ENCODE data around the gene SNX18.

DNA sequence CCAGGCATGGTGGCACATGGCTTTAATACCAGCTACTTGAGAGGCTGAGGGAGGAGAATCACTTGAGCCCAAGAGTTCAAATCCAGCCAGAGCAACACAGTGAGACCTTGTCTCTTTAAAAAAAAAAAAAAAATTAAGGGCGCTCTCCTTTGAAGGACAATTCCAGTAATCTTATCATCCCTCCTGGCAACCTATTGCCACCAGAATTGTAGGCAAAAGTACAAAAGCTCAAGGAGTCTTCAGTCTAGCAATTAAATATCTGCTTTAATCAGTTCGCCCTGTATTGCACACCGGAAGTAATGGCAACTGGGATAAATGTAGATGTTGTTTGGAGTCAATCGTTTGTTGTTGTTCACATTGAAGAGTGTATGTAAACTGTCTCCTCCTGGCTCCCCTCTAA, 7.7 kb downstream of the SNX18 start:
- TF ChIP-seq CREB1 (IDR thresholded peaks at IDR 0.05; ENCODE audit: low read depth) (no peak), MAX (IDR thresholded peaks at IDR 0.05) (no peak), YY1 (IDR thresholded peaks at IDR 0.05; ENCODE audit: low read depth) (no peak), CEBPB (IDR thresholded peaks at IDR 0.05) (no peak), EP300 (IDR thresholded peaks at IDR 0.05; ENCODE audit: borderline replicate concordance) (no peak), RAD21 (IDR thresholded peaks at IDR 0.05; ENCODE audit: low read depth) (no peak), TEAD4 (IDR thresholded peaks at IDR 0.05) (no peak), ZBTB7A (IDR thresholded peaks at IDR 0.05; ENCODE audit: low read depth) (no peak), TAF1 (IDR thresholded peaks at IDR 0.05; ENCODE audit: low read depth) (no peak)

All from Ishikawa (cell line).